NT2/D1 (cell line): ENCODE measurements around the gene SCYGR6.

Source experiments
- SUZ12 ChIP-seq: IDR thresholded peaks from 2 replicates; pipeline ENCODE4 v1.6.1; 2011; ENCODE audit not compliant: insufficient read length, insufficient read depth; ENCODE audit errors: extremely low read depth
- YY1 ChIP-seq: IDR thresholded peaks from 2 replicates; pipeline ENCODE4 v1.6.1; 2011; ENCODE audit not compliant: insufficient read length, insufficient read depth
- ZNF274 ChIP-seq: IDR thresholded peaks from 2 replicates; pipeline ENCODE4 v1.6.1; 2011; ENCODE audit warnings: mild to moderate bottlenecking, low read depth, low read length

DNA sequence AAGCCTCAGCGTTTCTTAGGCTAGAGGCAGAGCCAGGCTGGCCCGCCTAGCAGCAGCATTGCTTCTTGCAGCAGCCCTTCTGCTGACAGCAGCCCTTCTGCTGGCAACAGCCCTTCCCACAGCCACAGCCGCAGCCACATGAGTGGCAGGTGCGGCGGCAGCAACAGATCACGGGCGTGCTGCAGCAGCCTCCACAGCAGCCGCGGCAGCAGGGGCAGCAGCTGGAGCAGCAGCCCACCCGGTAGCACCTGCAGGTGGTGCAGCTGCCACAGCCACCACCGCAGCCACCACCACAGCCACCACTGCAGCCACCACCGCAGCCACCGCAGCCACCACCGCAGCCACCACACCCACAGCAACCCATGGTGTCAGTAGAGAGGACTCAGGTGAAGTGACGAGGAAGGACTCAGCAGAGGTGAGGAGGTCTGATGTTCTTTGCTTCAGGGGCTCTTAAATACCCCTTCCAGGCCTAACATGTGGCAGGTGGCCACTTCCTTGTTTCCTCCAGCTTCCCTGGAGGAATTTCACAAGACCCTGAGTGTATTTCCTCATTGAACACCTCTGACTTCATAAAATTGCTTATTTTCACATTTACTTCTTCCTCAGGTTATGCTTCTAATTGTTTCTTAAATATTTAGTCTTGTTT, at the start of gene SCYGR6:
- TF ChIP-seq ZNF274, result no peak
- TF ChIP-seq YY1, result no peak
- TF ChIP-seq SUZ12, result no peak
